NCI-H2196 (cell line): ENCODE measurements around the gene PLD6.

Experiments
- DNase-seq: peaks from one replicate; lab custom pipeline; 2025; ENCODE audit not compliant: unreplicated experiment; lab: John Stamatoyannopoulos, UW

The PLD6 gene

GRCh38 chr17:17227608-17228520, 21.7 kb upstream of the PLD6 start:
- DNase-seq, result no peak

- DNase-seq, result no peak
These were observed 20.5 kb upstream of the PLD6 start for GRCh38 chr17:17226451-17227265.

- DNase-seq, result no peak
These were observed 19.8 kb upstream of the PLD6 start for GRCh38 chr17:17225901-17226300.

GRCh38 chr17:17224137-17224536, 18.0 kb upstream of the PLD6 start:
- DNase-seq, result no peak

GRCh38 chr17:17223736-17224135, 17.6 kb upstream of the PLD6 start:
- DNase-seq, result no peak

- DNase-seq, result no peak
These were observed 15.2 kb upstream of the PLD6 start for GRCh38 chr17:17221329-17221728.

- DNase-seq, result peak; percentile 62
These were observed 14.4 kb upstream of the PLD6 start for GRCh38 chr17:17220529-17220928.

- no peak for DNase-seq
These were observed 11.9 kb upstream of the PLD6 start for GRCh38 chr17:17217995-17218394.

- DNase-seq, result no peak
These were observed 10.6 kb upstream of the PLD6 start for GRCh38 chr17:17216776-17217175.

GRCh38 chr17:17216236-17216635, 10.1 kb upstream of the PLD6 start:
- DNase-seq, result no peak

- no peak for DNase-seq
These were observed 9.4 kb upstream of the PLD6 start for GRCh38 chr17:17215575-17215974.

GRCh38 chr17:17214646-17215436, 8.7 kb upstream of the PLD6 start:
- no peak for DNase-seq

- no peak for DNase-seq
These were observed 7.6 kb upstream of the PLD6 start for GRCh38 chr17:17213775-17214174.

- DNase-seq, result no peak
These were observed 1.9 kb upstream of the PLD6 start for GRCh38 chr17:17207998-17208397.

- no peak for DNase-seq
These were observed 791 bp upstream of the PLD6 start for GRCh38 chr17:17206913-17207335.

- no peak for DNase-seq
These were observed 587 bp downstream of the PLD6 start for GRCh38 chr17:17205368-17206123.

GRCh38 chr17:17204635-17205231, 1.4 kb downstream of the PLD6 start:
- DNase-seq, result no peak

- no peak for DNase-seq
These were observed 2.0 kb downstream of the PLD6 start for GRCh38 chr17:17204041-17204591.

GRCh38 chr17:17203173-17203730, 2.9 kb downstream of the PLD6 start:
- DNase-seq, result no peak
